ENCODE measurements around the gene RPRD1B. TPM values are rescaled to one million over a fixed set of nuclear protein-coding genes. Genes with fewer than 3 reads are reported as not detected.

RPRD1B gene
- total and polyA plus RNA-seq, 2 of the 4 experiments (the other 2 are of a cell fraction), result 8.4 to 9.9 TPM

GRCh38 chr20:37997516-37997915 is 36.0 kb upstream of the RPRD1B start (continued):
- TF ChIP-seq ELK1 (IDR thresholded peaks at IDR 0.05; ENCODE audit: borderline replicate concordance, low read depth, low read length), result no peak

- no peak overlapping the region for H3K14ac ChIP-seq (replicated peaks; ENCODE audit: low read depth, low read length)
- no peak overlapping the region for H2AFZ ChIP-seq (replicated peaks; ENCODE audit: low read length, poor library complexity)
- H3K9me1 ChIP-seq (ENCODE audit: insufficient read depth, low read length), result peaks cover 20% of the 10 kb centered on the region
- H3K4me1 ChIP-seq (ENCODE audit: control insufficient read depth, insufficient read depth, low read length), result peaks cover 18% of the 10 kb centered on the region
- H3K4me3 ChIP-seq (ENCODE audit: insufficient read depth, low read depth, low read length), result no peak overlapping the region
- intact Hi-C loops (cut with micrococcal nuclease) (loop anchor here (10.0 kb wide), 1 partner anchor 175 kb away; no protein-coding TSS in a partner anchor), dilution Hi-C loops (cut with HindIII; ENCODE audit: low sequenced_read_pairs, unreplicated experiment) (no loop called here), in situ Hi-C loops (cut with MboI; ENCODE audit: low sequenced_read_pairs) (no loop called here)
- H2BK5ac ChIP-seq (ENCODE audit: low read depth, low read length, poor library complexity, severe bottlenecking), result no peak overlapping the region
- H2AK5ac ChIP-seq (ENCODE audit: low read depth, low read length), result peak overlapping the region; percentile 1; the same call in 1 of the 2 replicates
- H4K5ac ChIP-seq (ENCODE audit: low read depth, low read length), result no peak overlapping the region
- no peak overlapping the region for H3K56ac ChIP-seq (ENCODE audit: extremely low read depth, insufficient read depth, low read length)
- no peak overlapping the region for H2BK15ac ChIP-seq (ENCODE audit: low read depth, low read length)
- no peaks in the 10 kb centered on the region for H3K9me3 ChIP-seq (ENCODE audit: control insufficient read depth, insufficient read depth, low read length)
- no TSS peak for BruUV-seq (replicated peaks)
- no peak overlapping the region for H2BK120ac ChIP-seq (ENCODE audit: low read depth, low read length)
- H3K27ac ChIP-seq (ENCODE audit: insufficient read depth, low read length), result no peak overlapping the region
- no peak for DNase-seq
- no peak overlapping the region for H4K8ac ChIP-seq (ENCODE audit: low read depth in 2 of 2, low read length in 2 of 2)
- no peak overlapping the region for H2BK20ac ChIP-seq (ENCODE audit: low read depth, low read length)
- no peak overlapping the region for H3K9ac ChIP-seq (ENCODE audit: low read depth, low read length)
- H2AK9ac ChIP-seq (replicated peaks; ENCODE audit: low read depth, low read length, poor library complexity), result no peak overlapping the region
- ChIA-PET CTCF (no interaction called here), POLR2A (ENCODE audit: unreplicated experiment) (no interaction called here)
- 89% methylated on average over 12 of the region's 15 CpGs; no CpG with 5 or more reads in 1 of the 2 experiments for WGBS, 2 experiments (ENCODE audit: extremely low coverage in 2 of 2, insufficient read length in 1 of 2)
- no peak overlapping the region; the same call in 1 of the 2 replicates for H3K18ac ChIP-seq (ENCODE audit: low read depth, low read length)
- H3K79me1 ChIP-seq (ENCODE audit: low read depth in 1 of 2, low read length in 2 of 2), result peaks cover 13 to 23% of the 10 kb centered on the region in 2 experiments
- H3K36me3 ChIP-seq (ENCODE audit: control insufficient read depth, insufficient read depth, low read length), result peaks cover 35% of the 10 kb centered on the region
- H4K91ac ChIP-seq (ENCODE audit: insufficient read depth, low read depth, low read length), result no peak overlapping the region
- H3K4ac ChIP-seq (ENCODE audit: low read depth, low read length), result no peak overlapping the region
- H4K20me1 ChIP-seq (ENCODE audit: insufficient read depth, low read length), result peaks cover 15% of the 10 kb centered on the region
- no peaks in the 10 kb centered on the region for H3K27me3 ChIP-seq (ENCODE audit: control insufficient read depth, insufficient read depth, low read length)
- H3K4me2 ChIP-seq (ENCODE audit: low read depth, low read length), result no peak overlapping the region
- H3K23ac ChIP-seq (ENCODE audit: low read depth, low read length), result no peak overlapping the region
- ATAC-seq (ENCODE audit: low read depth), result no peak
- no peak for TF ChIP-seq CTCF (conservative IDR thresholded peaks at IDR 0.05; ENCODE audit: low read depth, low read length)
- no peak for TF ChIP-seq CHD1 (IDR thresholded peaks at IDR 0.05; ENCODE audit: low read depth, low read length)
- TF ChIP-seq MXI1 (IDR thresholded peaks at IDR 0.05; ENCODE audit: borderline replicate concordance, low read depth, low read length), result no peak
- no peak for TF ChIP-seq BHLHE40 (IDR thresholded peaks at IDR 0.05; ENCODE audit: low read depth, low read length)
- TF ChIP-seq FOS (IDR thresholded peaks at IDR 0.05; ENCODE audit: low read depth, low read length), result no peak
- TF ChIP-seq MAZ (IDR thresholded peaks at IDR 0.05; ENCODE audit: borderline replicate concordance, low read depth, low read length), result no peak
- TF ChIP-seq SMC3 (IDR thresholded peaks at IDR 0.05; ENCODE audit: low read depth, low read length), result no peak
- no peak for TF ChIP-seq MAFK (IDR thresholded peaks at IDR 0.05; ENCODE audit: low read depth, low read length)
- no peak for TF ChIP-seq RAD21 (IDR thresholded peaks at IDR 0.05; ENCODE audit: low read length)
- no peak for TF ChIP-seq RCOR1 (IDR thresholded peaks at IDR 0.05; ENCODE audit: insufficient replicate concordance, low read length)
- TF ChIP-seq RFX5 (IDR thresholded peaks at IDR 0.05; ENCODE audit: low read depth, low read length), result no peak
- no peak for TF ChIP-seq CEBPB (IDR thresholded peaks at IDR 0.05; ENCODE audit: low read depth, low read length)
- no peak for TF ChIP-seq NFE2L2 (IDR thresholded peaks at IDR 0.05; ENCODE audit: low read depth, low read length)
Observed at GRCh38 chr20:37999526-38000263, 33.9 kb upstream of the RPRD1B start.

Data from IMR-90 (cell line).